Measurements from ENCODE around the gene PNPLA1.
A peak's percentile ranks its signal among the peaks of the same experiment; 100 is the strongest.
"Not testable (repeated sequence)": the region's sequence is repeated elsewhere in the genome, so short reads cannot be mapped to it uniquely, and the experiment has no call there.

Gene PNPLA1

GRCh38 chr6:36337814-36338213 lies 68.0 kb downstream of the PNPLA1 start:
- DNase-seq: no peak

DNA sequence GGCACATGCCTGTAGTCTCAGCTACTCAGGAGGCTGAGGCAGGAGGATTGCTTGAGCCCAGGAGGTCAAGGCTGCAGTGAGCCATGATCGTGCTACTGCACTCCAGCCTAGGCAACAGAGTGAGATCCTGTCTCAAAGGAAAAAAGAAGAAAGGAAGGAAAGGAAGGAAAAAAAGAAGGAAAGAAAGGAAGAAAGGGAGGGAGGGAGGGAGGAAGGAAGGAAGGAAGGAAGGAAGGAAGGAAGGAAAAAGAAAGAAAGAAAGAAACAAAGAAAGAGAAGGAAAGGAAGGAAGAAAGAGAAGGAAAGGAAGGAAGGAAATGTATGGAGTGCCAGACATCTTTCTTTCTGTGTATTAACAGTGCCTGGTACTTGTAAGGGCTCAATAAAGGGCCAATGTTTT lies 68.4 kb downstream of the PNPLA1 start:
- not testable (repeated sequence) for DNase-seq

DNA sequence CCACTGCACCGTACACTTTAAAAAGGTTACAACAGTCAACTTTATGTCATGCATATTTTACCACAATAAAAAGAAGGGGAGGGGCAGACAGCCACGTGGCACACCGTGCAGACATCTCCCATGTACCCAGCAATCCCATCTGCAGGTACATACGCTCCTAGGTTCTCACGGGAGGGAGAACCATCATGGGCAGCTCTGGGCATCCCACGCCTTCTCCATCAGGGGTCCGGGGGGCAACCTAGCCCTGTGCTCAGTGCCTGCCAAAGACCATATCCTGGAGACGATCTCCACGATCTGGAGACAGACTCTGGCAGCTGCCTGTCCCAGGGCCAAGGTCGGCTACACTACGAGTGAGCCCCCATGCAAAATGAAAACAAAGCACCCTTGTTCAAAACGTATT lies 69.3 kb downstream of the PNPLA1 start:
- DNase-seq: no peak

DNA sequence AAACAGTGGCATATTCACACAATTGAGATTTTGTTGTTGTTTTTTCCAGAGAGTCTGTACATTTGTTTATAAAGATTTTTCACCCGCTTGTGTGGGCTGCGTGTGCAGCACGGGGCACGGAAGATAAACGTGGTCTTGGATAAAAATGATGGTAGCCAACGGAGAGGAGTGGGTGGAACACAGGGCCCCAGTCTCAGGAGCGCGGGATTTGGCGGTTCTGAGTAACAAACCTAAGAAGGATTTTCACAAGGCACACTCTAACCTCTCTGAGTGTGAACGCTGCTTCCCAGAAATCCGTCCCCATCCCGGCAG lies 70.4 kb downstream of the PNPLA1 start:
- DNase-seq: no peak

DNA sequence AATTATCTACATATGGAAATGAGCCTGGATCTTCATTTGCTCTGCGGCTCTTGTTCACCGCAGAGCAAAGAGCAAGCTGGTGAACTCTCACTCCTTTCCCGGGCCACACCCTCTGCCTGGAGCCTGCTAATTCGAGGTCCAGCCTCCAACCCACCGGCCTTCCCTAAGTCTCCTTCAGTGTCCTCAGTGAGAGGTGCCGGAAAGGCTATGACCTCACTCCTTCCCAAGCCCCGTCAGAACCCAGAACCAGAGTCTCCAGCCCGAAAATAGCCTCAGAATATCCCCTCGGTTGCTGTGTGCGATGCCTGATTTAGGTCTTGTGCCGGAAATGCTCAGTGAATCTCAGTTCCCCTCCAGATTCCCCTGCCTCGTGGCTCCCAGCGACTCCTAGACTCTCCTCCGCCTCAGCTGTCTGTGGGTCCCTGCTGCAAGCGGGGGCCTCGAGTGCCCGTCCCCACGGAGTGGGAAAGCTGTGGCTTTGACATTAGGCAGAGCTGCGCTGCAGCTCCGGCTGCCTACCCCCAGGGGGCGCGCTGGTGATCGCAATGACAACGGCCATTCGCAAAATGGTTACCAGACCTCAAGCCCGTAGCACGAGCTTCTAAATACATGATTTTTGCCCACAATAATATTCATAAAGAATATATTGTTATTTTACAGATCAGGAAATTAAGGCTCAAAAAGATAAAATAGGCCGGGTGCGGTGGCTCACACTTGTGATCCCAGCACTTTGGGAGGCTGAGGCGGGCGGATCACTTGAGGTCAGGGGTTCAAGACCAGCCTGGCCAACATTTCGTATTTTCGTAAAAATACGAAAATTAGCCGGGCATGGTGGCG lies 71.0 kb downstream of the PNPLA1 start:
- DNase-seq: peak; percentile 31

GRCh38 chr6:36343109-36343680 lies 73.3 kb downstream of the PNPLA1 start:
- no peak for DNase-seq

DNA sequence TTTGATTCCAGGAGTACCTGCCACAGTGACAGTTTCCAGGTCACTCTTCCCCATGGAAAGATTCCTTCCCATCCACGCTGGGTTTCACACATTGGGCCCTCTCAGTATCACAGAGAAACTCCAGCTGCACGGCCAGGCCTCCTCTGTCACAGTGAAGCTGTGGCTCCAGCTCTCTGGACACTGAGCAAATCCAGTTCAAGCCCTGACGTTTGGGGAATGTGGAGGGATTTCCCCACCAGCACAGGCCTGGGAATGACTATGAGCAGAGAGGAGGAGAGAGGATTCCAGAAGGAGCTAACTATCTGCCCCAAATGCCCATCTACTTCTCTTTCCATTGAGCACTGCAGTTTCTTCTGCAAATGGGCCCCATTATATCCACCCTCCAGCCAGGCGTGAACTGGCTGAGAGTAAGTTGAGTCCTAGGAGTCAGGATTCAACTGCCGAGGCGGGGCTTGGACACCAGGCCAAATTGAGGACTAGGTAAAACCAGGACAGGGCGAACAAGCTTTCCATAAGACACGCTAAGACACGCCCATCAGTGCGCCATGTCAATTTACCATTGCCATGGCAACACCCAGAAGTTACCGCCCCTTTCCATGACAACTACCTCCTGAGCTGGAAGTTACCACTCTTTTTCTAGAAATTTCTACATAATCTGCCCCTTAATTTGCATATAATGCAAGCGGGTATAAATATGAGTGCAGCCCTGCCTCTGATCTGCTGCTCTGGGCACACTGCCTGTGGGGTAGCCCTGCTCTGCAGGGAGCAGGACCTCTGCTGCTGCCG lies 76.0 kb downstream of the PNPLA1 start:
- DNase-seq: no peak

DNA sequence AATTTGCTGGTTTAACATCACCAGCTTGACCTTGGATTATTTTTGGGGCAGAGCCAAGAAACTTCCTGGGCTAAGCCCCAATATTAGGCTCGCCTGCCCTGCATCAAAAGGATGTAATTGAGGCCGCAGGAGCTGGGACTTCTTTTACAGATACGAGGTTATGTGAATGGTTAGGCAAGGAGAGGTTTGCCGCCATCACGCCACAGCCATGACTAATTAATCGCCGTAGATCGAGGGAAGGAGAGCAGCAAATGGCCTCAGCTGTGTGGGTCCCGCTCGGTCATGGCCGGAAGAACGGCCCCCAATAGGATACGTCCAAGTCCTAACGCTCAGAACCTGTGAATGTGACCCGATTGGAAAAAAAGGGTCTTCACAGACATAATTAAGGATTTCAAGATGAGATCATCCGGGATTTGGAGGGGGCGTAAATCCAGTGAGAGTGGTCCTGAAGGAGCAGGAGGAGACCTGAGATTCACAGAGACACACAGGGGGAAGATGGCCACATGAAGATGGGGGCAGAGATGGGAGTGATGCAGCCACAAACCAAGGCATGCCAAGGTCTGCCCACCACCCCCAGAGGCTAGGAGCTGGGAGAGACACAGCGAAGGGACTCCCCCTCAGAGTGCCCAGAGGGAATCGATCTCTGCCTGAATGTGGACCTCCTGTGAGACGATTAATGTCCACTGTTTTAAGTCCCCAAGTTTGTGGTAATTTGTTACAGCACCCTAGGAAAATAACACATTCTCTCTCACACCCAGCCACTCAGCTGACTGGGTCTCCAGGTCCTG lies 76.8 kb downstream of the PNPLA1 start:
- DNase-seq: no peak

DNA sequence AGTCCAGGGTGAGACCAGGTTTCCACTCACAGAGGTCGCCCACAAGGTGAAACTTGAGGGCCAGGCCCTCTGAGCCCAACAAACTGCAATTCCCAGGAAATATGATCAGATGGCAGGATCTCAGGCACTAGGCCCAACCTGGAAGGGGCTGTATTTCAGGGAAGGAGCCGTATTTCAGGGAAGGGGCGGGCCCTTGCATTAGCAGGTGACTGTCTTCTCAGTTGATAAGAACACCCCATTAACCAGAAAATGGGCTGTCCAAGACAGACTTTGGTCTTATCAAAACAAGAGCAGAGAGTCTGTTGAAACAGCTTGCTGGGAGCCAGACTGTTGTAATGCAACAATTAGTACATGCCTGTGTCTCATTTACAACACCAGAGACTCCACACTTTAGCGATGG lies 77.8 kb downstream of the PNPLA1 start:
- no peak for DNase-seq

- no peak for DNase-seq
Measured at GRCh38 chr6:36349240-36349639, 79.4 kb downstream of the PNPLA1 start.

- DNase-seq: no peak
Measured at GRCh38 chr6:36350082-36350481, 80.2 kb downstream of the PNPLA1 start.

- DNase-seq: no peak
Measured at GRCh38 chr6:36350681-36351571, 81.1 kb downstream of the PNPLA1 start.

GRCh38 chr6:36352477-36353157 lies 82.8 kb downstream of the PNPLA1 start:
- DNase-seq: no peak

- no peak for DNase-seq
Measured at GRCh38 chr6:36353411-36353915, 83.6 kb downstream of the PNPLA1 start.

DNA sequence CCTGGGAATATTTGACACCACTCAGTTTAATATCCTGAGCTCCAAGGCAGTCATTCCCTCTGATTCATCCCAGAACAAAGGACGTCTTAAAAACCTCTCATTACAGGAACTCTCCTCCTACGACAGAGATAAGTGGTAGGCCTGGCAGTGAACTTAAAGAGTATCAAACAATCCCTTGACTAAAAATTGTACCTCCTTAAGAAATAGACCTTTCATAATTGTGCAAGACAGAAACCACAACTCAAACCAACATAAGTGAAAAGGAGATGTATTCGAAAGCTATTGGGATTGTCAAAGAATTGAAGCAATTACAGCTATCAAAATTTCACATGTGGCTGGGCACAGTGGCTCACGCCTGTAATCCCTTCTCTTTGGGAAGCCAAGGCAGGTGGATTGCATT lies 86.0 kb downstream of the PNPLA1 start:
- DNase-seq: no peak

DNA sequence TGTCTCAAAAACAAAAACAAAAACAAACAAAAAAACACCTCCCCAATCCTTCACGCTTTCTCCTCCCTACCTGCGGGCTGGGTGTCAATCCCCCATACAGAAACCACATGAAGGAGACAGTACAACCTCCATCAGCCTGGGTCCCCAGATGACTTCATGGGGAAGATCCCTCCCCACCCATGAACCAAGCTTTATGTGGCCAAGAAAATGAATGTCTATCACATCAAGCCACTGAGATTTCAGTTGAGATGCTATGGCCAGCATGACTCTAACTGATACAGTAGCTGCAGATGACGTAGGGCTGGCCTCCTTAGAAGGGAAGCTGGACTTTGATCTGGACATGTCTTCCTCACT lies 88.0 kb downstream of the PNPLA1 start:
- no peak for DNase-seq

Measured in NCI-H1694 (cell line).